Measurements from ENCODE around the gene ARMC8.

DNA sequence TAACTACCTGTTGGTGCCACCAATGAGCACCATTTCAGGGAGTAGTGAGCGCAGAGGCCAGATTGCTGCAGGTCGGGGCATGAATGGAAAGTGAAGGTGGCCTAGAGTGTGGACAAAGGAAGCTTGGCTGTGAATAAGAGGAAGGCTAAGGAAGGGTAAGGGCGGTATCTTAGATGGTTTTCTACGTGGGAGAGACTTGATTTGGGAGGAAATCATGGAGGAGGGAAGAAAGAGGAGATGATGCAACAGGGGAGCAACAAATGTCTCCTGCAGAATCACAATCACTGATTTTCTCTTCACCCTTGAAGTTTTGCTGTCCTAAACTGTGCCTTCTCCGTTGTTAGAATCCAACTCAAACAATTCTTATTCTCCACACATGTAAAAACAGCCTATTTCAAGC, 120.8 kb downstream of the ARMC8 start:
- TF ChIP-seq, protein P1, sequence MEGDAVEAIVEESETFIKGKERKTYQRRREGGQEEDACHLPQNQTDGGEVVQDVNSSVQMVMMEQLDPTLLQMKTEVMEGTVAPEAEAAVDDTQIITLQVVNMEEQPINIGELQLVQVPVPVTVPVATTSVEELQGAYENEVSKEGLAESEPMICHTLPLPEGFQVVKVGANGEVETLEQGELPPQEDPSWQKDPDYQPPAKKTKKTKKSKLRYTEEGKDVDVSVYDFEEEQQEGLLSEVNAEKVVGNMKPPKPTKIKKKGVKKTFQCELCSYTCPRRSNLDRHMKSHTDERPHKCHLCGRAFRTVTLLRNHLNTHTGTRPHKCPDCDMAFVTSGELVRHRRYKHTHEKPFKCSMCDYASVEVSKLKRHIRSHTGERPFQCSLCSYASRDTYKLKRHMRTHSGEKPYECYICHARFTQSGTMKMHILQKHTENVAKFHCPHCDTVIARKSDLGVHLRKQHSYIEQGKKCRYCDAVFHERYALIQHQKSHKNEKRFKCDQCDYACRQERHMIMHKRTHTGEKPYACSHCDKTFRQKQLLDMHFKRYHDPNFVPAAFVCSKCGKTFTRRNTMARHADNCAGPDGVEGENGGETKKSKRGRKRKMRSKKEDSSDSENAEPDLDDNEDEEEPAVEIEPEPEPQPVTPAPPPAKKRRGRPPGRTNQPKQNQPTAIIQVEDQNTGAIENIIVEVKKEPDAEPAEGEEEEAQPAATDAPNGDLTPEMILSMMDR (IDR thresholded peaks at IDR 0.05): no peak
- TF ChIP-seq EZH2 (IDR thresholded peaks at IDR 0.05): no peak

Measured in neural progenitor cell (in vitro differentiated cells).